ENCODE data around the gene CFAP74.

CFAP74 gene

DNA sequence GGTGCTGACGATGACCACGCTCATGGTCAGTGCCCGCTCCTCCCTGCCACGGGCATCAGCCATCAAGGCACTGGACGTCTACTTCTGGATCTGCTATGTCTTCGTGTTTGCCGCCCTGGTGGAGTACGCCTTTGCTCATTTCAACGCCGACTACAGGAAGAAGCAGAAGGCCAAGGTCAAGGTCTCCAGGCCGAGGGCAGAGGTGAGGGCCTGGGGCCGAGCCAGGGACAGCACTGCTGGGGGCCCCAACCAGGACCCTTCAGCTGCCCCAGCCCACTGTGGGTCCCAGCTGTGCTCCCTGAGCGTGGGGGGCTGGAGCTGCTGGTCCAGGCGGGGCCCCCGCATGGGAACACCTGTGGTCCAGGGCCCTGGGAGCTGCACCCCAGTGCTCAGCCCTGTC is 26.0 kb upstream of the CFAP74 start:
- no peak overlapping the region for H3K4me3 ChIP-seq (ENCODE audit: low read depth, low read length)
- TF ChIP-seq CTCF (IDR thresholded peaks at IDR 0.05; ENCODE audit: low read depth, low read length), result no peak

DNA sequence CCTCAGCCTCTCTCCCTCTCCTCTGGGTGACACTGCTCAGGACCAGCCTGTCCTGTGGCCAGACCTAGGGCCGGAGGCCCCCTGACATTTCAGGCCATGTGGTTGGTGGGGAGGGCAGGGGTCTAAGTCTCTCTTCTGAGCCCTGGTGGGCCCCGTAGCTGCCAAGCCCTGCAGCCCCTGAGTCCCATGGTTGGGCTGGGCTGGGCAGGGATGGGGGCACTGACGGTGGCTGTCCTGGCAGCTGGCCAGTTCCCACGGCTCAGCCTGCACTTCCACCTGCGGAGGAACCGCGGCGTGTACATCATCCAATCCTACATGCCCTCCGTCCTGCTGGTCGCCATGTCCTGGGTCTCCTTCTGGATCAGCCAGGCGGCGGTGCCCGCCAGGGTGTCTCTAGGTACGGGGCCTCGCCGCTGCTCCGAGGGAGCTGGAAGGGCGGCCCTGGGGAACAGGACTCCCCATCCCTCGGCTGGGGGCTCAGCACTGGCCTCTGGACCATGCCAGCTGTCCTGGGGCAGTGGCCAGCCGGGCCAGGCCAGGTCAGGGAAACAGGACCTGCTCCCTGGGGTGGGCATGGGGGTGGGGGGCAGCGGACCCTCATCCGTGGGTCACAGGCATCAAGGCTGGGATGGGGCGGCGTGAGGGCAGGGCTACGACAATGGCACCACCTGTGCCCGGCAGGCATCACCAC is 25.4 kb upstream of the CFAP74 start:
- no peak for TF ChIP-seq CTCF (IDR thresholded peaks at IDR 0.05; ENCODE audit: low read depth, low read length)

DNA sequence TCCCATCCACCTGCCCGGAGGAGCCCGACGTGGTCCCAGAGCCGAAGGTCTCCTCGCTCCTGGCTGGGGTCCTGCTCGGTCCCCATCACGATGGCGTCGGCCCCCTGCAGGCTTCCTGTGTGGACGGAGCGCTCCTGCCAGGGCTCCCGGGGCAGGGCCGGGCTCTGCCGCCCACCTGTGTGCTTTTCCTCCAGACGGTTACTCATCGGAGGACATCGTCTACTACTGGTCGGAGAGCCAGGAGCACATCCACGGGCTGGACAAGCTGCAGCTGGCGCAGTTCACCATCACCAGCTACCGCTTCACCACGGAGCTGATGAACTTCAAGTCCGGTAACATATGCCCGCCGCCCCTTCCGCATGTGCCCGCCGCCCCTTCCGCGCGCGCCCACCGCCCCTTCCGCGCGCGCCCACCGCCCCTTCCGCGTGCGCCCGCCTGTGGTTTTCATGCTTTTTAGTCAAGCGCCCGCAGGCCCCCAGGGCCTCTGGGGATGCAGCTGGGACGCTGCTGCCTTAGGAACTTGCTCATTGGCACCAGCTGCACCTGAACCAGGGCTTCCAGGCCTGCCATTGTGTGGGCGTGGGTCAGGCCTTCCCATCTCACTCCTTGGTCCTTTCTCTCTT is 24.5 kb upstream of the CFAP74 start:
- TF ChIP-seq CTCF (IDR thresholded peaks at IDR 0.05; ENCODE audit: low read depth, low read length), result no peak
- no peak overlapping the region for H3K4me3 ChIP-seq (ENCODE audit: low read depth, low read length)

More for the DNA sequence above, 25.4 kb upstream of the CFAP74 start:
- no peak overlapping the region for H3K4me3 ChIP-seq (ENCODE audit: low read depth, low read length)

DNA sequence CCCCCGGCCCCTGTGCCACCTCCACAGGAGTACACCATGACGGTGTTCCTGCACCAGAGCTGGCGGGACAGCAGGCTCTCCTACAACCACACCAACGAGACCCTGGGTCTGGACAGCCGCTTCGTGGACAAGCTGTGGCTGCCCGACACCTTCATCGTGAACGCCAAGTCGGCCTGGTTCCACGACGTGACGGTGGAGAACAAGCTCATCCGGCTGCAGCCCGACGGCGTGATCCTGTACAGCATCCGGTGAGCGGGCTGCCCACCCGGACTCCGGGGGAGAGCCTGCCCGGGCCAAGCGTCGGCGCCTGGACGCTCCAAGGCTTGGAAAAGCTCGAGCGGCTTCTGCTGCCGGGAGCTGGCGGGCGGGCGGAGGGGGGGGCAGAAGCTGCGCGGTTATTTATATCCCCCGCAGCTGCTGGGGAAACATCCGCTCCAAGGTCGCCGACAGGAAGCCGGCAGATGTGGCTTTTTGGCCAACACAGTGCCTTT is 21.9 kb upstream of the CFAP74 start:
- H3K4me3 ChIP-seq (ENCODE audit: low read depth, low read length), result no peak overlapping the region
- TF ChIP-seq CTCF (IDR thresholded peaks at IDR 0.05; ENCODE audit: low read depth, low read length), result no peak

DNA sequence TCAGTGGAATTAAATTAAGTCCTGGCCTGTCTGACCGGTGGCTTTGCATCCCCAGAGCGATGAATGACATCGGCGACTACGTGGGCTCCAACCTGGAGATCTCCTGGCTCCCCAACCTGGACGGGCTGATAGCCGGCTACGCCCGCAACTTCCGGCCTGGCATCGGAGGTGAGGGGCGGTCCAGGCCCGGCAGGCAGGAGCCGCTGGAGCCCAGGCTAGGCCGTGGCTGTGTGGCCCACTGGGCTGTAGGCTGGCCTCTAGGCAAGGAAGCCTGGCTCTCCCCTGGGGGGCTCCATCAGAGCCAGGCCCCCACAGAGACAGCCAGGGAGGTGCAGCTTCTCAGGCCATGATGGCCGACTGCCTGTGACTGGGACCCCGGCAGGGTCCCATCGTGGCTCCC is 21.3 kb upstream of the CFAP74 start:
- TF ChIP-seq CTCF (IDR thresholded peaks at IDR 0.05; ENCODE audit: low read depth, low read length), result no peak
- no peak overlapping the region for H3K4me3 ChIP-seq (ENCODE audit: low read depth, low read length)

DNA sequence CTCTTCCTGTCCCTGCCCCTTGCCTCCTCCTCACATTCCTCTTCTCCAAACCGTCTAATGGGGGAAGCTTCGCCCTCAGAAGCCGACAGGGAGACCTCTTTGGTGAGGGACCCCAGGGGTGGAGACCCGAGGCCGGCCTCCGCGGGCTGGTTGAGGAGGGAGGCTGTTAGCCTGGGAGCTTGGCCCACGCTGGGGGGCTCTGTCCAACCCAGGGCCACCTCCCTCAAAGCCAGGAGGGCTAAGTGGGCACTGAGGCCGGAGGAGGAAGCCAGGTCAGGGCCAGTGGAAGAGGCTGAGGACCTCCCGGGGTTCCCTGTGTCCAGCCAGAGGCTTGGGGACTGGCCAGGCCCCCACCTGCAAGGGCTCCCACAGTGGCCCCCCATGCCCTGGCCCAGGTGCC is 20.9 kb upstream of the CFAP74 start:
- no peak for TF ChIP-seq CTCF (IDR thresholded peaks at IDR 0.05; ENCODE audit: low read depth, low read length)
- H3K4me3 ChIP-seq (ENCODE audit: low read depth, low read length), result no peak overlapping the region

- no peak for TF ChIP-seq CTCF (IDR thresholded peaks at IDR 0.05; ENCODE audit: low read depth, low read length)
These were observed 19.6 kb upstream of the CFAP74 start for GRCh38 chr1:2023187-2023586.

More at GRCh38 chr1:2023187-2023586, 19.6 kb upstream of the CFAP74 start:
- H3K4me3 ChIP-seq (ENCODE audit: low read depth, low read length), result no peak overlapping the region

All from WI38 (cell line).